ENCODE data around the gene DENND4B.
"Not testable (repeated sequence)": the region's sequence is repeated elsewhere in the genome, so short reads cannot be mapped to it uniquely, and the experiment has no call there.

DENND4B gene

GRCh38 chr1:153928791-153929341 is 17.7 kb downstream of the DENND4B start:
- no peak for DNase-seq (ENCODE audit: extremely low read depth in 1 of 2, low read depth in 1 of 2)

GRCh38 chr1:153928245-153928644 is 18.3 kb downstream of the DENND4B start:
- DNase-seq (ENCODE audit: extremely low read depth in 1 of 2, low read depth in 1 of 2) = no peak

- no peak for DNase-seq (ENCODE audit: extremely low read depth in 1 of 2, low read depth in 1 of 2)
These were observed 20.1 kb downstream of the DENND4B start for GRCh38 chr1:153926405-153926804.

GRCh38 chr1:153922972-153923925 is 23.3 kb downstream of the DENND4B start, which contains the start of gene GATAD2B:
TSS of gene GATAD2B (minus strand) at chr1:153922972. CDS start at chr1:153828347, 94,625 bp downstream.
- peak; percentile 95 to 99 for DNase-seq (ENCODE audit: extremely low read depth in 1 of 2, low read depth in 1 of 2)

- DNase-seq (ENCODE audit: extremely low read depth in 1 of 2, low read depth in 1 of 2) = peak; percentile 26 to 63
These were observed 24.2 kb downstream of the DENND4B start for GRCh38 chr1:153922076-153922971.

GRCh38 chr1:153921803-153922075 is 24.8 kb downstream of the DENND4B start:
- DNase-seq (ENCODE audit: extremely low read depth in 1 of 2, low read depth in 1 of 2) = no peak

- no peak for DNase-seq (ENCODE audit: extremely low read depth in 1 of 2, low read depth in 1 of 2)
These were observed 25.3 kb downstream of the DENND4B start for GRCh38 chr1:153921080-153921802.

GRCh38 chr1:153919876-153920852 is 26.4 kb downstream of the DENND4B start:
- DNase-seq (ENCODE audit: extremely low read depth in 1 of 2, low read depth in 1 of 2) = no peak

- DNase-seq (ENCODE audit: extremely low read depth in 1 of 2, low read depth in 1 of 2) = no peak
These were observed 30.2 kb downstream of the DENND4B start for GRCh38 chr1:153916297-153916696.

GRCh38 chr1:153912349-153912748 is 34.2 kb downstream of the DENND4B start:
- DNase-seq (ENCODE audit: extremely low read depth in 1 of 2, low read depth in 1 of 2) = no peak

GRCh38 chr1:153910560-153910959 is 36.0 kb downstream of the DENND4B start:
- DNase-seq (ENCODE audit: extremely low read depth in 1 of 2, low read depth in 1 of 2) = not testable (repeated sequence)

GRCh38 chr1:153908071-153908470 is 38.4 kb downstream of the DENND4B start:
- DNase-seq (ENCODE audit: extremely low read depth in 1 of 2, low read depth in 1 of 2) = no peak

- DNase-seq (ENCODE audit: extremely low read depth in 1 of 2, low read depth in 1 of 2) = no peak
These were observed 39.4 kb downstream of the DENND4B start for GRCh38 chr1:153907134-153907533.

GRCh38 chr1:153906396-153906795 is 40.1 kb downstream of the DENND4B start:
- no peak for DNase-seq (ENCODE audit: extremely low read depth in 1 of 2, low read depth in 1 of 2)

- not testable (repeated sequence) for DNase-seq (ENCODE audit: extremely low read depth in 1 of 2, low read depth in 1 of 2)
These were observed 40.6 kb downstream of the DENND4B start for GRCh38 chr1:153905908-153906307.

GRCh38 chr1:153903841-153904455 is 42.6 kb downstream of the DENND4B start:
- no peak for DNase-seq (ENCODE audit: extremely low read depth in 1 of 2, low read depth in 1 of 2)

- no peak for DNase-seq (ENCODE audit: extremely low read depth in 1 of 2, low read depth in 1 of 2)
These were observed 47.0 kb downstream of the DENND4B start for GRCh38 chr1:153899509-153899908.

GRCh38 chr1:153895866-153896265 is 50.7 kb downstream of the DENND4B start:
- DNase-seq (ENCODE audit: extremely low read depth in 1 of 2, low read depth in 1 of 2) = not testable (repeated sequence)

- not testable (repeated sequence) for DNase-seq (ENCODE audit: extremely low read depth in 1 of 2, low read depth in 1 of 2)
These were observed 55.5 kb downstream of the DENND4B start for GRCh38 chr1:153891042-153891441.
